HepG2 (cell line): ENCODE data around the gene CAPS. TPM values are rescaled to one million over a fixed set of nuclear protein-coding genes. Genes with fewer than 3 reads are reported as not detected.
A peak's percentile ranks its signal among the peaks of the same experiment; 100 is the strongest.

Experiments used
- FIP1L1 ChIP-seq: fragments of 200-400 bp; formaldehyde crosslinking; IDR thresholded peaks from 2 replicates; pipeline ENCODE4 v1.6.1; 2018; ENCODE audit warnings: low read depth, mild to moderate bottlenecking, low read length, moderate library complexity, borderline replicate concordance; ENCODE audit not compliant: insufficient read depth
- FOXK1 ChIP-seq: sonication (generic); formaldehyde crosslinking; IDR thresholded peaks from 2 replicates; pipeline ENCODE4 v1.4.0; 2020; ENCODE audit warnings: low read depth, missing genetic modification reagents, borderline replicate concordance
- HOXA5 ChIP-seq: sonication (generic); formaldehyde crosslinking; IDR thresholded peaks from 2 replicates; pipeline ENCODE4 v1.4.0; 2020; ENCODE audit warnings: missing genetic modification reagents
- KMT2A ChIP-seq: sonication (generic); formaldehyde crosslinking; IDR thresholded peaks from 2 replicates; pipeline ENCODE4 v1.4.0; 2020; ENCODE audit warnings: missing genetic modification reagents
- MAF1 ChIP-seq: sonication (generic); formaldehyde crosslinking; IDR thresholded peaks from 2 replicates; pipeline ENCODE4 v1.5.0; 2020; ENCODE audit warnings: missing genetic modification reagents, borderline replicate concordance
- MAFK ChIP-seq, 2 experiments: IDR thresholded peaks in 1 of 2; conservative IDR thresholded peaks in 1 of 2; 2 replicates each; pipeline ENCODE4 v1.6.1; 2011; ENCODE audit warnings: improper control_type of control experiment in 2 of 2, low read length in 2 of 2
- NAIF1 ChIP-seq: sonication (generic); formaldehyde crosslinking; IDR thresholded peaks from 2 replicates; pipeline ENCODE4 v1.5.0; 2020; ENCODE audit warnings: mild to moderate bottlenecking, missing genetic modification reagents, borderline replicate concordance
- SIN3A ChIP-seq: IDR thresholded peaks from 2 replicates; pipeline ENCODE4 v1.6.1; 2011; ENCODE audit warnings: low read depth, mild to moderate bottlenecking, control low read depth, low read length, borderline replicate concordance
- SMARCC2 ChIP-seq: fragments of 450-650 bp; IDR thresholded peaks from 2 replicates; pipeline ENCODE4 v1.6.1; 2017; ENCODE audit warnings: antibody characterized with exemption, mild to moderate bottlenecking
- U2AF2 ChIP-seq: fragments of 200-400 bp; formaldehyde crosslinking; IDR thresholded peaks from 2 replicates; pipeline ENCODE4 v1.6.1; 2017; ENCODE audit warnings: low read depth, mild to moderate bottlenecking, low read length
- ZKSCAN8 ChIP-seq: IDR thresholded peaks from 2 replicates; pipeline ENCODE4 v1.6.1; 2016; ENCODE audit warnings: borderline replicate concordance, missing genetic modification reagents, missing compliant biosample characterization
- ZNF225 ChIP-seq: sonication (generic); formaldehyde crosslinking; IDR thresholded peaks from 2 replicates; pipeline ENCODE4 v1.4.0; 2020; ENCODE audit warnings: mild to moderate bottlenecking, missing genetic modification reagents
- ZNF256 ChIP-seq: sonication (generic); formaldehyde crosslinking; conservative IDR thresholded peaks from 2 replicates; pipeline ENCODE4 v1.4.0; 2020; ENCODE audit warnings: missing genetic modification reagents
- ZNF280B ChIP-seq: sonication (generic); formaldehyde crosslinking; IDR thresholded peaks from 2 replicates; pipeline ENCODE4 v1.5.0; 2020; ENCODE audit warnings: missing genetic modification reagents, mild to moderate bottlenecking, borderline replicate concordance
- ZNF333 ChIP-seq: sonication (generic); formaldehyde crosslinking; IDR thresholded peaks from 2 replicates; pipeline ENCODE4 v1.4.0; 2020; ENCODE audit warnings: mild to moderate bottlenecking, missing genetic modification reagents, borderline replicate concordance
- ZNF550 ChIP-seq: sonication (generic); formaldehyde crosslinking; IDR thresholded peaks from 2 replicates; pipeline ENCODE4 v1.4.0; 2020; ENCODE audit warnings: mild to moderate bottlenecking, missing genetic modification reagents, borderline replicate concordance
- ZNF710 ChIP-seq: sonication (generic); formaldehyde crosslinking; IDR thresholded peaks from 2 replicates; pipeline ENCODE4 v1.5.0; 2020; ENCODE audit warnings: mild to moderate bottlenecking, missing genetic modification reagents, borderline replicate concordance
- polyA plus RNA-seq, 8 experiments: library from polyadenylated mRNA; depleted of rRNA in 3 of 8; stranded (reverse) in 7 of 8; unstranded in 1 of 8; fragments of >200 nt; fragmentation: Illumina TruSeq in 4 of 8; extraction: Trizol in 4 of 8; gene quantifications; 2 replicates each; pipeline versions ENCODE4 v1.2.1 to v1.2.3, GENCODE V29; 2011 to 2016; ENCODE audit warnings: low read depth in 4 of 8, missing spikeins in 1 of 8, mixed read lengths in 1 of 8; ENCODE audit not compliant: insufficient read depth in 1 of 8
- total RNA-seq, 5 experiments: library from RNA; depleted of rRNA; stranded (reverse); fragments of >200 nt; fragmentation: Illumina TruSeq; extraction: Trizol; gene quantifications; 2 replicates each; pipeline ENCODE4 v1.2.3, GENCODE V29; 2016; ENCODE audit warnings: low read depth in 1 of 5
- TF ChIP-seq, protein P1 (sequence below): IDR thresholded peaks from 2 replicates; pipeline ENCODE4 v1.6.1; 2016; ENCODE audit warnings: missing compliant biosample characterization, missing genetic modification reagents, borderline replicate concordance
- TF ChIP-seq, protein P2 (sequence below): sonication (generic); formaldehyde crosslinking; IDR thresholded peaks from 2 replicates; pipeline ENCODE4 v1.5.0; 2020; ENCODE audit warnings: mild to moderate bottlenecking, missing genetic modification reagents
- TF ChIP-seq, protein P3 (sequence below): sonication (generic); formaldehyde crosslinking; conservative IDR thresholded peaks from 2 replicates; pipeline ENCODE4 v1.4.0; 2020; ENCODE audit warnings: missing genetic modification reagents

Gene CAPS
- total and polyA plus RNA-seq, 2 of the 13 experiments (the other 11 are each of a cell fraction or from before 2014, with no cell fraction given) = 3.1 TPM

DNA sequence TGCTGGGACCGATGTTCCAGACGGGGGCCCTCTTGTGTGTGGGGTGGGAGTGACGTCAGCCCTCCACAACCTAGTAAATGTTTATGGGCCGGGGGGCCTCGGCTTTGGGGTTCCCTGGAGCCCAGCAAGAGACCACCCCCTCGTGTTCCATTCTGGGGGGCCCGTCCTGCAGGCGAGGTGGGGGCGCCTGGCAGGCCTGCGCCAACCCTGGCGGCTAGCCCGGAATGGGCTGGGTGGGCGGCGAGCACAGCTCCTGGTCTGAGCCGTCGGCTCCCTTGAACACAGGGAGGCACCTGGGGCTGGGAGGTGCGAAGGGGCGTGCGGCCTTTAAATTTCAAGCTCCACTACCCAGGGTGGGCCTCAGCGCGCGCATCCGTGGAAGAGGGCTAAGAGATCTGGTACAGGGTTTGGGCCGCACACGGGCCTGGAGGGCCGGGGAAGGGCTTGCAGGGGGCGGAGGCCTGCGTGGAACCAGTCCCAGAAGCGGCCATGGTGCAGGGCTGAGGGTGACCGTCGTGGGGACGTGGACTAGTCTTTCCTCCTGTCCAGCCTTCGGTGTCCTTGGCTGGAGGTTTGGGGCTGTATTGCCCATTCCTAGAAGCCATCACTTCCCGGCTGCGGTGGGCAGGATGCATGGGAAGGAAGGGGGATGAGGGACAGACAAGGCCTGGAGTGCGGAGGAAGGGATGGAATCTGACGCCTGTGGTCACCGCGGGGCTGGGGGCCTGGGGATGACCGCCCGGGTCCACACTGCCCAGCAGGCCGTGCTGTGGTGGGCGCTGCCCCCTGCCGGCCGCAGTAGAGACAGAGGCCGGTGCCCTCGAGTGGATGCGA is 21.9 kb upstream of the CAPS start (continued):
- TF ChIP-seq ZNF225 (CRISPR knock-in tag) (no peak), ZKSCAN8 (CRISPR knock-in tag) (no peak), ZNF333 (no peak), HOXA5 (CRISPR knock-in tag) (no peak), KMT2A (peak; percentile 63; the same call in 1 of the 2 replicates), ZNF256 (CRISPR knock-in tag) (no peak), MAF1 (CRISPR knock-in tag) (no peak), NAIF1 (CRISPR knock-in tag) (no peak), MAFK (conservative IDR thresholded peaks at IDR 0.05 in 1 of 2, IDR thresholded peaks at IDR 0.05 in 1 of 2; ENCODE audit: low read length in 2 of 2) (no peak), FIP1L1 (0 out of 2 replicates have a peak, but pooled peaks have one; percentile 15), ZNF280B (CRISPR knock-in tag) (peak; percentile 71; the same call in 1 of the 2 replicates), ZNF550 (CRISPR knock-in tag) (no peak), SMARCC2 (no peak), U2AF2 (no peak), FOXK1 (peak; percentile 52; the same call in 1 of the 2 replicates), ZNF710 (CRISPR knock-in tag) (peak; percentile 46; the same call in 1 of the 2 replicates), SIN3A (no peak)
- TF ChIP-seq, protein P1, sequence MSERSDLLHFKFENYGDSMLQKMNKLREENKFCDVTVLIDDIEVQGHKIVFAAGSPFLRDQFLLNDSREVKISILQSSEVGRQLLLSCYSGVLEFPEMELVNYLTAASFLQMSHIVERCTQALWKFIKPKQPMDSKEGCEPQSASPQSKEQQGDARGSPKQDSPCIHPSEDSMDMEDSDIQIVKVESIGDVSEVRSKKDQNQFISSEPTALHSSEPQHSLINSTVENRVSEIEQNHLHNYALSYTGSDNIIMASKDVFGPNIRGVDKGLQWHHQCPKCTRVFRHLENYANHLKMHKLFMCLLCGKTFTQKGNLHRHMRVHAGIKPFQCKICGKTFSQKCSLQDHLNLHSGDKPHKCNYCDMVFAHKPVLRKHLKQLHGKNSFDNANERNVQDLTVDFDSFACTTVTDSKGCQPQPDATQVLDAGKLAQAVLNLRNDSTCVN (CRISPR knock-in tag) = no peak
- TF ChIP-seq, protein P2, sequence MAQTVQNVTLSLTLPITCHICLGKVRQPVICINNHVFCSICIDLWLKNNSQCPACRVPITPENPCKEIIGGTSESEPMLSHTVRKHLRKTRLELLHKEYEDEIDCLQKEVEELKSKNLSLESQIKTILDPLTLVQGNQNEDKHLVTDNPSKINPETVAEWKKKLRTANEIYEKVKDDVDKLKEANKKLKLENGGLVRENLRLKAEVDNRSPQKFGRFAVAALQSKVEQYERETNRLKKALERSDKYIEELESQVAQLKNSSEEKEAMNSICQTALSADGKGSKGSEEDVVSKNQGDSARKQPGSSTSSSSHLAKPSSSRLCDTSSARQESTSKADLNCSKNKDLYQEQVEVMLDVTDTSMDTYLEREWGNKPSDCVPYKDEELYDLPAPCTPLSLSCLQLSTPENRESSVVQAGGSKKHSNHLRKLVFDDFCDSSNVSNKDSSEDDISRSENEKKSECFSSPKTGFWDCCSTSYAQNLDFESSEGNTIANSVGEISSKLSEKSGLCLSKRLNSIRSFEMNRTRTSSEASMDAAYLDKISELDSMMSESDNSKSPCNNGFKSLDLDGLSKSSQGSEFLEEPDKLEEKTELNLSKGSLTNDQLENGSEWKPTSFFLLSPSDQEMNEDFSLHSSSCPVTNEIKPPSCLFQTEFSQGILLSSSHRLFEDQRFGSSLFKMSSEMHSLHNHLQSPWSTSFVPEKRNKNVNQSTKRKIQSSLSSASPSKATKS (CRISPR knock-in tag) = no peak
- TF ChIP-seq, protein P3, sequence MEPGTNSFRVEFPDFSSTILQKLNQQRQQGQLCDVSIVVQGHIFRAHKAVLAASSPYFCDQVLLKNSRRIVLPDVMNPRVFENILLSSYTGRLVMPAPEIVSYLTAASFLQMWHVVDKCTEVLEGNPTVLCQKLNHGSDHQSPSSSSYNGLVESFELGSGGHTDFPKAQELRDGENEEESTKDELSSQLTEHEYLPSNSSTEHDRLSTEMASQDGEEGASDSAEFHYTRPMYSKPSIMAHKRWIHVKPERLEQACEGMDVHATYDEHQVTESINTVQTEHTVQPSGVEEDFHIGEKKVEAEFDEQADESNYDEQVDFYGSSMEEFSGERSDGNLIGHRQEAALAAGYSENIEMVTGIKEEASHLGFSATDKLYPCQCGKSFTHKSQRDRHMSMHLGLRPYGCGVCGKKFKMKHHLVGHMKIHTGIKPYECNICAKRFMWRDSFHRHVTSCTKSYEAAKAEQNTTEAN (CRISPR knock-in tag) = 0 out of 2 replicates have a peak, but pooled peaks have one; percentile 45
